ENCODE data around the gene ZSWIM9.

Gene ZSWIM9

GRCh38 chr19:48175578-48175977, 5.1 kb downstream of the ZSWIM9 start:
- no peak for DNase-seq (ENCODE audit: low read depth)

GRCh38 chr19:48176226-48176625, 5.7 kb downstream of the ZSWIM9 start:
- no peak for DNase-seq (ENCODE audit: low read depth)

- no peak for DNase-seq (ENCODE audit: low read depth)
These were observed 11.0 kb downstream of the ZSWIM9 start for GRCh38 chr19:48181505-48181904.

GRCh38 chr19:48182434-48182833, 12.0 kb downstream of the ZSWIM9 start:
- DNase-seq (ENCODE audit: low read depth): no peak

- no peak for DNase-seq (ENCODE audit: low read depth)
These were observed 12.9 kb downstream of the ZSWIM9 start for GRCh38 chr19:48183356-48183755.

- no peak for DNase-seq (ENCODE audit: low read depth)
These were observed 15.5 kb downstream of the ZSWIM9 start for GRCh38 chr19:48186015-48186414.

GRCh38 chr19:48186541-48186991, 16.1 kb downstream of the ZSWIM9 start:
- no peak for DNase-seq (ENCODE audit: low read depth)

GRCh38 chr19:48190288-48190884, 19.9 kb downstream of the ZSWIM9 start:
- DNase-seq (ENCODE audit: low read depth): peak; percentile 29

- DNase-seq (ENCODE audit: low read depth): no peak
These were observed 20.4 kb downstream of the ZSWIM9 start for GRCh38 chr19:48190885-48191284.

- DNase-seq (ENCODE audit: low read depth): no peak
These were observed 22.3 kb downstream of the ZSWIM9 start for GRCh38 chr19:48192750-48193149.

GRCh38 chr19:48194041-48194843, 23.8 kb downstream of the ZSWIM9 start:
- no peak for DNase-seq (ENCODE audit: low read depth)

GRCh38 chr19:48194844-48195830, 24.7 kb downstream of the ZSWIM9 start:
- DNase-seq (ENCODE audit: low read depth): no peak

- DNase-seq (ENCODE audit: low read depth): no peak
These were observed 25.9 kb downstream of the ZSWIM9 start for GRCh38 chr19:48196321-48196763.

- no peak for DNase-seq (ENCODE audit: low read depth)
These were observed 26.6 kb downstream of the ZSWIM9 start for GRCh38 chr19:48196933-48197665.

- DNase-seq (ENCODE audit: low read depth): no peak
These were observed 32.8 kb downstream of the ZSWIM9 start for GRCh38 chr19:48203222-48203793.

GRCh38 chr19:48203794-48204628, 33.5 kb downstream of the ZSWIM9 start:
- peak; percentile 84 for DNase-seq (ENCODE audit: low read depth)

GRCh38 chr19:48206397-48207093, 36.1 kb downstream of the ZSWIM9 start:
- no peak for DNase-seq (ENCODE audit: low read depth)

GRCh38 chr19:48210005-48210404, 39.5 kb downstream of the ZSWIM9 start:
- DNase-seq (ENCODE audit: low read depth): no peak

- DNase-seq (ENCODE audit: low read depth): no peak
These were observed 43.5 kb downstream of the ZSWIM9 start for GRCh38 chr19:48213959-48214358.

GRCh38 chr19:48216933-48217332, 46.5 kb downstream of the ZSWIM9 start:
- no peak for DNase-seq (ENCODE audit: low read depth)
